Progenitor cell of endocrine pancreas (in vitro differentiated cells): ENCODE results near the gene RAB35. TPM values are rescaled to one million over a fixed set of nuclear protein-coding genes. Genes with fewer than 3 reads are reported as not detected.

ENCODE experiments used
- DNase-seq: peaks from one replicate; pipeline ENCODE4 v3.0.0; 2021; ENCODE audit warnings: low spot score; ENCODE audit not compliant: unreplicated experiment
- H3K27ac Mint-ChIP-seq: 2 replicates; pipeline ENCODE4 v1.8.0; 2021; ENCODE audit warnings: mild to moderate bottlenecking, moderate library complexity, mixed read lengths
- H3K27me3 Mint-ChIP-seq: 2 replicates; pipeline ENCODE4 v1.8.0; 2021; ENCODE audit warnings: mixed read lengths
- H3K36me3 Mint-ChIP-seq: 2 replicates; pipeline ENCODE4 v1.8.0; 2022; ENCODE audit warnings: mixed read lengths; ENCODE audit not compliant: insufficient read depth
- H3K4me1 Mint-ChIP-seq: 2 replicates; pipeline ENCODE4 v1.8.0; 2021; ENCODE audit warnings: low read depth, mixed read lengths
- H3K4me3 Mint-ChIP-seq: 2 replicates; pipeline ENCODE4 v1.8.0; 2021; ENCODE audit warnings: low read depth, mild to moderate bottlenecking, moderate library complexity, mixed read lengths
- H3K9me3 Mint-ChIP-seq: 2 replicates; pipeline ENCODE4 v1.8.0; 2021; ENCODE audit warnings: low read depth, mixed read lengths
- total RNA-seq: library from RNA; stranded (reverse); gene quantifications from 2 replicates; pipeline ENCODE4 v1.2.1, GENCODE V29; 2021
- TF ChIP-seq, protein P1 (sequence below): fragments of 200-600 bp; sonication (generic); IDR thresholded peaks from one replicate; pipeline ENCODE4 v1.5.0; 2021; ENCODE audit warnings: antibody characterized with exemption, mild to moderate bottlenecking; ENCODE audit not compliant: unreplicated experiment

The RAB35 gene
- total RNA-seq, 1 donor from 2014 or later, result 36.7 TPM

DNA sequence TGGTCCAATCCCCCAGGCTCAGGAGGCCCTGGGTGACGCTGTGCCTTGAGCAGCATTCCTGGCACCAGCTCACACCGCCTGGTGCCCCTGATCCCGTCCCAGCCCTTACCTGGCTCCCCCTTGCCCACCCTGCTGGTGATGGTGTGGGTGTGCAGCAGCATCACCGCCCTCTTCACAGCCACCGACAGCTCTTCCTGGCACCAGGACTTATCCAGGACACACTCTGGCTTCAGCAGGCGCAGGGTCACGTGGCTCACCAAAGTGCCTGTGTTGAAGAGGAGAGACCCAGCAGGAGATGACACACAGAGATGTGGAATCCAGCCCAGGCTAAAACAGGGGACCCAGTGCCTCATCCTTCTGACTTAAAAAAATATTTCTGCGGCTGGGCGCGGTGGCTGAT lies 41.8 kb upstream of the RAB35 start:
- Mint-ChIP-seq H3K36me3 (peaks cover 29% of the 10 kb centered on the region), H3K4me3 (no peak overlapping the region), H3K4me1 (no peaks in the 10 kb centered on the region), H3K27me3 (no peaks in the 10 kb centered on the region), H3K27ac (no peak overlapping the region), H3K9me3 (no peaks in the 10 kb centered on the region)
- TF ChIP-seq, protein P1, sequence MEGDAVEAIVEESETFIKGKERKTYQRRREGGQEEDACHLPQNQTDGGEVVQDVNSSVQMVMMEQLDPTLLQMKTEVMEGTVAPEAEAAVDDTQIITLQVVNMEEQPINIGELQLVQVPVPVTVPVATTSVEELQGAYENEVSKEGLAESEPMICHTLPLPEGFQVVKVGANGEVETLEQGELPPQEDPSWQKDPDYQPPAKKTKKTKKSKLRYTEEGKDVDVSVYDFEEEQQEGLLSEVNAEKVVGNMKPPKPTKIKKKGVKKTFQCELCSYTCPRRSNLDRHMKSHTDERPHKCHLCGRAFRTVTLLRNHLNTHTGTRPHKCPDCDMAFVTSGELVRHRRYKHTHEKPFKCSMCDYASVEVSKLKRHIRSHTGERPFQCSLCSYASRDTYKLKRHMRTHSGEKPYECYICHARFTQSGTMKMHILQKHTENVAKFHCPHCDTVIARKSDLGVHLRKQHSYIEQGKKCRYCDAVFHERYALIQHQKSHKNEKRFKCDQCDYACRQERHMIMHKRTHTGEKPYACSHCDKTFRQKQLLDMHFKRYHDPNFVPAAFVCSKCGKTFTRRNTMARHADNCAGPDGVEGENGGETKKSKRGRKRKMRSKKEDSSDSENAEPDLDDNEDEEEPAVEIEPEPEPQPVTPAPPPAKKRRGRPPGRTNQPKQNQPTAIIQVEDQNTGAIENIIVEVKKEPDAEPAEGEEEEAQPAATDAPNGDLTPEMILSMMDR, result no peak
- DNase-seq, result no peak

- peaks cover 29% of the 10 kb centered on the region for H3K36me3 Mint-ChIP-seq
- DNase-seq, result no peak
- H3K9me3 Mint-ChIP-seq, result no peaks in the 10 kb centered on the region
- H3K27me3 Mint-ChIP-seq, result no peaks in the 10 kb centered on the region
- H3K4me3 Mint-ChIP-seq, result no peak overlapping the region
- TF ChIP-seq, protein P1, result no peak
- no peaks in the 10 kb centered on the region for H3K4me1 Mint-ChIP-seq
- no peak overlapping the region for H3K27ac Mint-ChIP-seq
Measured at GRCh38 chr12:120157678-120158077, 41.1 kb upstream of the RAB35 start.

DNA sequence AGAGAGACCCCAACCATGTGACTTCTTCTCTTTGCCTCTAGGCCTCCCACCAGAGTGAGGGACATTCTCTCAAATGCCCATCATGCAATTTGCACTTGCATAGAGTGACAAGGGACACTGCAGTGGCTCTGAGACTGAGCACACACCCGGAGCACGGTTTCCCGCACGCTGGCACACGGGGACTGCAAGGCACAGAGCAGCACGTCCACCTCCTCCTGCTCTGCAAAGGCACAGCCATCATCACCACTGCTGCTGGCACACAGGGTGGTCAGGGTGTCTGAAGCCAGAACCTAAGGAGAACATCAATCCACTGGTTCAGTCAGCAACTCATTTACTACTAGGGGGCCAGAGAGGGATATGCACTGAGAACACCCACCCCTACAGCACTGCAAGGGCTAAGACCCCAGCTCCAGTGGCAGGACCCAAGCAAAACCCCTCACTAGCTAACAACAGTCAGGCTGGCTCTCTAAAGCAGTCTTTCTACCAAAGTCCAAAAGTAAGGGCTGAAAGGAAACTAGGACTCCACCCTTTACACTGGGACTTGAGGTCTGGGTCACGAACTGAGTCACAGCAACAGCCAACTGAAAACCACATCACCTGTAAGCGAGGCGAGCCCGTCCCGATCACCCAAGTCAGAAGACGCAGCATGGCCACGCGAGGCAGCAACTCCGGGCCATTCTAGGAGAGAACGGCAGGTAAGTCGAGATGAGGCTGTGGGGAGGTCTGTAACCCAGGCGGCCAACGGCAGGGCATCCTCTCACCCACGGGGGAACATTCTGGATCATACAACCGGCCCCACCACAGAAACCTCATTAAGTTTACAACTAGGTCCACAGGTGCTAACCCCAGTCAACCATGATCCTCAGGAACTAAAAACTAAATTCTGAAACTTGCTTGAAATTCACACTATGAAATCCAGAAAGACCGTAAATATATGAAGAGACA lies 40.0 kb upstream of the RAB35 start:
- no peaks in the 10 kb centered on the region for H3K27me3 Mint-ChIP-seq
- H3K9me3 Mint-ChIP-seq, result no peaks in the 10 kb centered on the region
- TF ChIP-seq, protein P1, result no peak
- H3K4me1 Mint-ChIP-seq, result no peaks in the 10 kb centered on the region
- H3K36me3 Mint-ChIP-seq, result peaks cover 24% of the 10 kb centered on the region
- H3K4me3 Mint-ChIP-seq, result no peak overlapping the region
- no peak for DNase-seq
- H3K27ac Mint-ChIP-seq, result peak overlapping the region; percentile 20

DNA sequence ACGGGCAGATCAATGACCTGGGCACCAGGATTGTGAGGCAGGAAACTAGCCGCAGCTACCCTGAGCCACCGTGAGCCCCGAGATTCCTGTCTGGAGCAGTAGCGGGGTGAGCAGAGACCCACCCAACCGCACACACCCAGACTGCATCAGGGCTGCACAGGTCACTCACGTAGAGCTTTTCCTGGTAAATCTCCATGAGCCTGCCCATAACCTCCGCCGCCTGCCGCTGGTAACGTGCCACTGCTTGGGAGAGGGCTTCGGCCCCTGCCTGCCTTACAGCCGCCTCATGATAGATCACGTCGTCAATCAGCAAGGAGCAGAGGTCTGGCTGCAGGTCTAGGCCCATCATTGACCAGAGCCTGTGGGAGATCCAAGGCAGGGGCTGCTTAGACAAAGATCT lies 38.5 kb upstream of the RAB35 start:
- Mint-ChIP-seq H3K4me3 (no peak overlapping the region), H3K9me3 (no peaks in the 10 kb centered on the region), H3K27me3 (no peaks in the 10 kb centered on the region), H3K27ac (no peak overlapping the region), H3K36me3 (peaks cover 16% of the 10 kb centered on the region), H3K4me1 (no peaks in the 10 kb centered on the region)
- TF ChIP-seq, protein P1, result no peak
- DNase-seq, result no peak

DNA sequence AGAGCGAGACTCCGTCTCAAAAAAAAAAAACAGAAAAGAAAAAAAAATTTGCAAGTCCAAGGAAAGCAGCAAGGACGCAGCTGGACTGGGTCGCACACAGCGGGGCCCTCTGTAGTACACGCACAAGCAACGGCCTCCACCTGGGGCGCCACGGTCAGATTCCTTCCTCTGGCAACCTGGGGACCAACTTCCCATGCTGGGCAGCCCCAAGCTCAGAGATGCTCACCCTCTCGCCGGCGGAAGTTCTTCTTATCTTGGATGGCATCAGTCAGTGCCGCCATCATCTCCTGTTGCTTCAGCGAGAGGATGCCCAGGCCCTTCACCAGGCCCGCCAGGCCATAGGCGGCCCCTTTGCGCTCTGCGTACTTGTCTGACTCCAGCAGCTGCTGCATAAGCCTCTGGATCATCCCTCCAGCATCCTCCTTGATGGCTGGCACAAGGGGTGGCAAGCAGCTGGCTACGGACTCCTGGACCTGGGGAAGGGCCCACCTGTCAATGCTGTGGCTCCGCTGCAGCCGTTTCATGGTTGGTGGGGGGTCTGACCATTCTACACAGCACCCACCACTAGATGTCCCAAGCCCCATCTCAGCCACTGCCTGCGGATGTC lies 34.5 kb upstream of the RAB35 start:
- H3K9me3 Mint-ChIP-seq, result no peaks in the 10 kb centered on the region
- DNase-seq, result no peak
- H3K36me3 Mint-ChIP-seq, result peaks cover 14% of the 10 kb centered on the region
- H3K4me1 Mint-ChIP-seq, result no peaks in the 10 kb centered on the region
- no peak overlapping the region for H3K27ac Mint-ChIP-seq
- H3K27me3 Mint-ChIP-seq, result no peaks in the 10 kb centered on the region
- TF ChIP-seq, protein P1, result no peak
- H3K4me3 Mint-ChIP-seq, result no peak overlapping the region
